ENCODE data around the gene MICALL1. TPM values are rescaled to one million over a fixed set of nuclear protein-coding genes. Genes with fewer than 3 reads are reported as not detected.
A peak's percentile ranks its signal among the peaks of the same experiment; 100 is the strongest.

Gene MICALL1
- total and polyA plus RNA-seq, 4 experiments from 2014 or later, result 0.77 to 31.0 (median 17.6) TPM

DNA sequence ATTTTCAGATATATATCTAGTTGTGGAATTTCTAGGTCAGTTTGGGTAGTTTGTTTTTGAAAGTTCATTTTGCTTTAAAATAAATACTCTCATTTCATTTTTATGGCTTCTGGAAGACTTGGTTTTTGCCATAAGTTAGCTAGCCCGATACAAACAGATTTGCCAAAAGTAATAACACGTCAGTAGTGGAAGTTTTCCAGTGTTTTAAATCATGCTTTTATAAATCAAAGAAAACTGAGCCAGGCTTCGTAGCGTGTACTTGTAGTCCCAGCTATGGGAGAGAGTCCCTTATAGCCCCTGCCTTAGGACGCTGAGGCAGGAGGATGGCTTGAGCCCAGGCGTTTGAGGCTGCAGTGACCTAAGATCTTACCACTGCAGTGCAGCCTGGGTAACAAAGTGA, 21.7 kb upstream of the MICALL1 start:
- intact Hi-C loops (cut with micrococcal nuclease), result no loop called here
- H3K4me1 Mint-ChIP-seq, result peaks cover 5 to 12% (median 9%) of the 10 kb centered on the region in 4 donors
- Histone ChIP-seq H3K36me3 (ENCODE audit: insufficient read depth, low read length) (peaks cover 43% of the 10 kb centered on the region), H3K27ac (ENCODE audit: low read depth, low read length) (no peak overlapping the region), H3K27me3 (ENCODE audit: insufficient read depth, low read length) (no peaks in the 10 kb centered on the region), H3K9me3 (ENCODE audit: control insufficient read depth in 1 of 2, low read length in 2 of 2) (no peaks in the 10 kb centered on the region), H3K4me3 (ENCODE audit: low read length in 2 of 2) (no peak overlapping the region), H3K4me1 (ENCODE audit: insufficient read depth, low read length) (no peaks in the 10 kb centered on the region)
- no peak for DNase-seq
- H3K27me3 Mint-ChIP-seq, result no peaks in the 10 kb centered on the region
- peak overlapping the region in 3 of 7 donors; percentile 4 to 24 (median 12) for H3K27ac Mint-ChIP-seq
- H3K9me3 Mint-ChIP-seq, result no peaks in the 10 kb centered on the region
- ChIA-PET CTCF (ENCODE audit: partially characterized antibody) (interaction anchor here (0.8 to 1.8 kb wide), 4 partner anchors 21 to 82 kb away, joined by 3 to 6 read pairs (median 3); no protein-coding TSS in a partner anchor), POLR2A (ENCODE audit: partially characterized antibody) (interaction anchor here (0.6 kb wide), 1 partner anchor 64 kb away, joined by 3 read pairs; no protein-coding TSS in a partner anchor)
- no peak overlapping the region for H3K4me3 Mint-ChIP-seq
- H3K36me3 Mint-ChIP-seq, result peaks cover 23 to 51% of the 10 kb centered on the region in 2 donors

DNA sequence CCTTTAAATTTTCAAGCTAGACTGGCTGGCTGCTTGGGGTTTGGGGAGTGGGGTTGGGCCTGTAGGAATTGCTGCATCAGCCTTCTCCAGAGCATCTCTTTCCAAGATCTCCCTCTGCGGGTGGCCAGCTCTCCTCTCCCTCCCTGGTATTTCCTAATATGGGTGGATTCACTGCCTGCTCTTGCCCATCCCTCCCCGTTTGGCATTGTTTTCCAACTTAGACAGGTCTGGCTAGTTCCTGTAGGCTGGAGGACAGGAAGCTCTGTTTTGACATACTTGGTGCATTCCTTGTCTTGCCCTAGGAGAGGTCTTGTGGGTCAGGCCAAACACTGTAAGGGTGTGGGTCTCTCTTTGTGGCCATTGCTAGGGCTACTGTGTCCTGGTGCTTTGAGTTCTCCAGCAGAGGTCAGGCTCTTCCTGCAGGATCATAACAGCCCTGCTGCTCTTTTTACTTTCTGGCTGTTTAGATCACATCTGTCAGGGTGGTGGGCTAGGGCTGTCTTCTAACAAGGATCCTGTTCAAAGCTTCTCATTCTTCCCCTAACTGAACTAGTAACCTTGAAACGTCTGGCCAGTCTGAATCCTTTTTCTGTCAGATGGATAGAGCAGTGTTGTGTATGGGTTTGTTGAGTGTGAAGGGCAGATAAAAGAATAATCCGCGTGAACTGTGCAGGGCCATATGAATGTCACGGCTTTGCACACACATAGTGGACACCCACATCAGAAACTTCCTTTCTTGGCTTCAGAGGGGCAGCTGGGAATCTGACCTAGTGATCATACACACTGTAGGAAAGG, 18.3 kb upstream of the MICALL1 start:
- ChIA-PET POLR2A (ENCODE audit: partially characterized antibody) (interaction anchor here (1.4 to 1.6 kb wide), 2 partner anchors 9 to 17 kb away, joined by 3 to 4 read pairs; no protein-coding TSS in a partner anchor), CTCF (ENCODE audit: partially characterized antibody) (interaction anchor here (0.9 to 2.6 kb wide), 7 partner anchors 9 to 78 kb away, joined by 3 to 12 read pairs (median 5); no protein-coding TSS in a partner anchor)
- Mint-ChIP-seq H3K27me3 (no peaks in the 10 kb centered on the region), H3K36me3 (peaks cover 24 to 53% of the 10 kb centered on the region in 2 donors), H3K4me3 (no peak overlapping the region), H3K4me1 (peaks cover 4 to 10% (median 9%) of the 10 kb centered on the region in 4 donors), H3K27ac (peak overlapping the region in 3 of 7 donors; percentile 2 to 36 (median 27)), H3K9me3 (no peaks in the 10 kb centered on the region)
- no peak for DNase-seq
- Histone ChIP-seq H3K4me3 (ENCODE audit: low read length in 2 of 2) (no peak overlapping the region), H3K9me3 (ENCODE audit: control insufficient read depth in 1 of 2, low read length in 2 of 2) (no peaks in the 10 kb centered on the region), H3K27ac (ENCODE audit: low read depth, low read length) (no peak overlapping the region), H3K27me3 (ENCODE audit: insufficient read depth, low read length) (no peaks in the 10 kb centered on the region), H3K4me1 (ENCODE audit: insufficient read depth, low read length) (no peaks in the 10 kb centered on the region), H3K36me3 (ENCODE audit: insufficient read depth, low read length) (peaks cover 40% of the 10 kb centered on the region)
- intact Hi-C loops (cut with micrococcal nuclease), result loop anchor here (1.0 kb wide), 1 partner anchor 47 kb away; no protein-coding TSS in a partner anchor

DNA sequence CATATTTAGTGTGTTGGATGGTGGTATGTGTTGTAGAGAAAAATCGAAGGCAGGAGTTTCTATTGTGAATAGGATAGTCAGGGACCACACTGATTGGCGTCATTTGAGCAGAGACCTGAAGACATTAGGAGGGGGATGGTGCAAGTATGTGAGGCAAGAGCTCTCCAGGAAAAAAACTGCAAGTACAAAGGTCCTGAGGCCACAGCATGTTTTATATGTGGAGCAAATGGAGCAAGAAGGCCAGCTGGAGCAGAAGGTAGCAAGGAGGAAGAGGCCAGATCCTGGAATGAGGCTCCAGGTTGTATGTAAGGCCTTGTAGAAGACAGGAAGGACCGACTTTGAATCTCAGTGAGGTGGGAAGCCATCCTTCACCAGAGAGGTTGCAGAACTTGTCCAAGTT, 14.2 kb upstream of the MICALL1 start:
- ChIA-PET CTCF (ENCODE audit: partially characterized antibody) (no interaction called here), POLR2A (ENCODE audit: partially characterized antibody) (interaction anchor here (0.9 to 1.1 kb wide), 2 partner anchors 10 to 14 kb away, joined by 3 to 6 read pairs; partner anchors contain the start of gene MICALL1)
- Mint-ChIP-seq H3K36me3 (peaks cover 18 to 37% of the 10 kb centered on the region in 2 donors), H3K4me3 (no peak overlapping the region), H3K27me3 (no peaks in the 10 kb centered on the region), H3K4me1 (peaks cover 13 to 31% (median 21%) of the 10 kb centered on the region in 4 donors), H3K27ac (peak overlapping the region in 2 of 7 donors; percentile 12 to 44), H3K9me3 (no peaks in the 10 kb centered on the region)
- Histone ChIP-seq H3K4me3 (ENCODE audit: low read length in 2 of 2) (no peak overlapping the region), H3K27me3 (ENCODE audit: insufficient read depth, low read length) (no peaks in the 10 kb centered on the region), H3K27ac (ENCODE audit: low read depth, low read length) (no peak overlapping the region), H3K4me1 (ENCODE audit: insufficient read depth, low read length) (peaks cover 10% of the 10 kb centered on the region), H3K36me3 (ENCODE audit: insufficient read depth, low read length) (peaks cover 32% of the 10 kb centered on the region), H3K9me3 (ENCODE audit: control insufficient read depth in 1 of 2, low read length in 2 of 2) (no peaks in the 10 kb centered on the region)
- no peak for DNase-seq
- intact Hi-C loops (cut with micrococcal nuclease), result no loop called here

DNA sequence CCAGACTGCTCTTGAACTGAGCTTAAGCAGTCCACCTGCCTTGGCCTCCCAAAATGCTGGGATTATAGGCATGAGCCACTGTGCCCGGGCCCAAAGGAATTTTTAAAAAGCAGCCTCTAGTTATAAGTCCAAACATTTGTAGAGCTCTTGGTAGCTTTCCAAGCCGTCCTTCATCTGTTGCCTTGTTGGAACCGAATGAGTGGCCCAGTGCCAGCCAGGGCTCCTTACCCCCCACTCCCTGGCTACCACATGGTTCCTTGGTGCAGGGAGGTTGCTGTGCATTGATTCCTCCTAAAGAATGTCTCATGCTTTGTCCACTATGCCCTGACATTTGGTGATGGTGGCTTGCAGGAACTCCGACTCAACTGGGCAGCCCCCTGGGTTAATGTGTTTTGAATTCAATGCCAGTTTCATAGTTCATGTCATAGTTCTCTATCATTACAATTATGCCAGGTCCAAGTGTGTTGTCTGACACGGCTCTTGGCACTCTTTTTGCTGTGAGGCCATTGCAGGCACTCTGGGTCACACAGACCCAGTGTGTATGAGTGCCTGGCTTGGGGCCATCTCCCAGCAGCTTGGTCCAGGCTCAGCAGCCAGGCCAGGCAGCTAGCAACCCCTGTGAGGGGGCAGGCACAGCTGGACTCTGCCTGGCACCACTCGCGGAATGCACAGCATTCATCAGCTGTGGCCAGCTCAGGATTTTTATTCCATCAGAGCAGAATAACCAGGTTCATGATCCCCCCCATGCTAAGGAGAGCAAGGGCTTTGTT, 13.3 kb upstream of the MICALL1 start:
- H3K4me1 Mint-ChIP-seq, result peaks cover 13 to 35% (median 24%) of the 10 kb centered on the region in 4 donors
- intact Hi-C loops (cut with micrococcal nuclease), result no loop called here

DNA sequence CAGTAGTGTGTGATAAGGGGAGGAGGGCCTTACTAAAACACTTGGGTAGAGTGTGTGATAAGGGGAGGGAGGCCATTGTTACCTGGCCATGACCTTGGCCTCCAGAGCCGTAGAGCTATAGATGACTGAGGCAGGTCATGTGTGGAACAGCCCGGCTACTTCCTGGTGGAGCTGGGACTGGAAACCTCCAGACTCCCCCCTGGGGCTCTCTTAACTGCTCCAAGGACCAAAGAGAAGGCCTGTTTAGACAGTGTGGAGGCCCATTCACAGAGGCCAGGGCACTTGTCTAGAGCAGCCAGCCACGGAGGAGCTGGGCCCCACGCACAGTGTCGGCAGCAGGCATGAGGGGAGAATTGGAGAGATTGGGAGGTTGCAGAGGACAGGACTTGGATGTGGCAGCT, 12.5 kb upstream of the MICALL1 start:
- CTCF ChIA-PET (ENCODE audit: partially characterized antibody), result interaction anchor here (2.0 kb wide), 1 partner anchor 30 kb away, joined by 8 read pairs; no protein-coding TSS in a partner anchor
- POLR2A ChIA-PET (ENCODE audit: partially characterized antibody), result interaction anchor here (1.1 kb wide), 1 partner anchor 12 kb away, joined by 4 read pairs; the partner anchor contains the start of gene MICALL1
- intact Hi-C loops (cut with micrococcal nuclease), result no loop called here
- peak overlapping the region in 5 of 7 donors; percentile 13 to 86 (median 67) for H3K27ac Mint-ChIP-seq
- H3K4me1 Mint-ChIP-seq, result peaks cover 16 to 35% (median 27%) of the 10 kb centered on the region in 4 donors
- peaks cover 7 to 24% of the 10 kb centered on the region in 2 donors for H3K36me3 Mint-ChIP-seq
- Histone ChIP-seq H3K36me3 (ENCODE audit: insufficient read depth, low read length) (peaks cover 17% of the 10 kb centered on the region), H3K4me3 (ENCODE audit: low read length in 2 of 2) (no peak overlapping the region), H3K4me1 (ENCODE audit: insufficient read depth, low read length) (peaks cover 14% of the 10 kb centered on the region), H3K27me3 (ENCODE audit: insufficient read depth, low read length) (no peaks in the 10 kb centered on the region), H3K27ac (ENCODE audit: low read depth, low read length) (no peak overlapping the region), H3K9me3 (ENCODE audit: control insufficient read depth in 1 of 2, low read length in 2 of 2) (no peaks in the 10 kb centered on the region)
- no peaks in the 10 kb centered on the region for H3K9me3 Mint-ChIP-seq
- H3K27me3 Mint-ChIP-seq, result no peaks in the 10 kb centered on the region
- peak overlapping the region in 1 of 8 donors; percentile 10 for H3K4me3 Mint-ChIP-seq
- no peak for DNase-seq

More for the DNA sequence above, 13.3 kb upstream of the MICALL1 start:
- H3K27me3 ChIP-seq (ENCODE audit: insufficient read depth, low read length), result no peaks in the 10 kb centered on the region
- H3K4me1 ChIP-seq (ENCODE audit: insufficient read depth, low read length), result peaks cover 14% of the 10 kb centered on the region
- H3K27ac ChIP-seq (ENCODE audit: low read depth, low read length), result no peak overlapping the region
- POLR2A ChIA-PET (ENCODE audit: partially characterized antibody), result interaction anchor here (0.9 to 1.1 kb wide), 3 partner anchors 11 to 13 kb away, joined by 3 to 6 read pairs (median 4); partner anchors contain the start of gene MICALL1
- H3K4me3 ChIP-seq (ENCODE audit: low read length in 2 of 2), result no peak overlapping the region
- Mint-ChIP-seq H3K36me3 (peaks cover 15 to 32% of the 10 kb centered on the region in 2 donors), H3K4me3 (no peak overlapping the region), H3K27ac (peak overlapping the region in 4 of 7 donors; percentile 14 to 32 (median 26)), H3K27me3 (no peaks in the 10 kb centered on the region), H3K9me3 (no peaks in the 10 kb centered on the region)
- no peak for DNase-seq
- H3K36me3 ChIP-seq (ENCODE audit: insufficient read depth, low read length), result peaks cover 25% of the 10 kb centered on the region
- CTCF ChIA-PET (ENCODE audit: partially characterized antibody), result interaction anchor here (2.0 kb wide), 1 partner anchor 29 kb away, joined by 8 read pairs; no protein-coding TSS in a partner anchor
- no peaks in the 10 kb centered on the region for H3K9me3 ChIP-seq (ENCODE audit: control insufficient read depth in 1 of 2, low read length in 2 of 2)

DNA sequence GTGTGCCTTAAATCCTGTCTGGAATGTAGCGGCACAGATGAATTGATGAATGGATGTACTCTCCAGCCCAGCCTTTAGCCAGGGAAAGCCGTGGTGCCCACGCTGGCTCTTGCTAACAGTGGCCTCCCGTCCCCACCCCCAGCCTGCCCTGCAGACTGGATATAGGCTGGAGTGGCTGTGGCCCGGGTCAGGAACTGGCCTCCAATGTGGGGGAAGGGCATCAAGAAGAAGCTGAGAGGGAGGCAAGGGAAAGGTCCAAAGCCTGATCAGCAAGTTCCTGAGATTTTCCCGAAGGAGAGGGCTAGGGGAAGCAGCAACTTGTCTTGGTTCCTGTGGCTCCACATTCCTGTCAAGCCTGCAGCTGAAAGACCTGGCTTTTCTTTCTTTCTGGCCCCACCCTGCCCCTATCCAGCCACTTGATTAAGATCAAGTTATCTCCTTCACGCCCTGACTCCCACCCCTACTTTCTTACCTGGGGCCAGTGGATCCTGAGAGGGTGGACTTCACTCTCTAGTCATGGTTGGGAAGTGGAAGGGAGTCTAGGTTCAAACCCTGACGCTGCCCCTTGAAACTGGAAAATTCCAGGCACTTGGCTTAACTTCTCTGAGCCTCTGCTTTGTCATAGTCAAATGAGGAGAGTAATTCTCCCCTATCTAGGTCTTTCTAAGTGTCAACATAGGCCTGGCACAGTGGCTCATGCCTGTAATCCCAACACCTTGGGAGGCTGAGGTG, 11.0 kb upstream of the MICALL1 start:
- ChIA-PET POLR2A (ENCODE audit: partially characterized antibody) (interaction anchor here (2.0 to 4.5 kb wide), 2 partner anchors 11 to 59 kb away, joined by 7 to 51 read pairs; partner anchors contain the start of genes MICALL1 and POLR2F), CTCF (ENCODE audit: partially characterized antibody) (interaction anchor here (4.2 kb wide), 1 partner anchor 39 kb away, joined by 39 read pairs; no protein-coding TSS in a partner anchor)
- H3K27me3 Mint-ChIP-seq, result no peaks in the 10 kb centered on the region
- no peaks in the 10 kb centered on the region for H3K27me3 ChIP-seq (ENCODE audit: insufficient read depth, low read length)
- H3K4me1 Mint-ChIP-seq, result peaks cover 16 to 35% (median 27%) of the 10 kb centered on the region in 4 donors
- H3K4me3 ChIP-seq (ENCODE audit: low read length in 2 of 2), result no peak overlapping the region
- H3K36me3 ChIP-seq (ENCODE audit: insufficient read depth, low read length), result peaks cover 7% of the 10 kb centered on the region
- peaks cover 14% of the 10 kb centered on the region for H3K4me1 ChIP-seq (ENCODE audit: insufficient read depth, low read length)
- no peak overlapping the region for H3K4me3 Mint-ChIP-seq
- H3K27ac ChIP-seq (ENCODE audit: low read depth, low read length), result no peak overlapping the region
- H3K36me3 Mint-ChIP-seq, result peaks cover 5 to 14% of the 10 kb centered on the region in 2 donors
- intact Hi-C loops (cut with micrococcal nuclease), result no loop called here
- no peak for DNase-seq
- no peaks in the 10 kb centered on the region for H3K9me3 Mint-ChIP-seq
- H3K9me3 ChIP-seq (ENCODE audit: control insufficient read depth in 1 of 2, low read length in 2 of 2), result no peaks in the 10 kb centered on the region
- peak overlapping the region; percentile 55 to 93 (median 84) for H3K27ac Mint-ChIP-seq

Data from CD4-positive, alpha-beta memory T cell (primary cell).